ENCODE measurements around the gene TMEM129.

DNA sequence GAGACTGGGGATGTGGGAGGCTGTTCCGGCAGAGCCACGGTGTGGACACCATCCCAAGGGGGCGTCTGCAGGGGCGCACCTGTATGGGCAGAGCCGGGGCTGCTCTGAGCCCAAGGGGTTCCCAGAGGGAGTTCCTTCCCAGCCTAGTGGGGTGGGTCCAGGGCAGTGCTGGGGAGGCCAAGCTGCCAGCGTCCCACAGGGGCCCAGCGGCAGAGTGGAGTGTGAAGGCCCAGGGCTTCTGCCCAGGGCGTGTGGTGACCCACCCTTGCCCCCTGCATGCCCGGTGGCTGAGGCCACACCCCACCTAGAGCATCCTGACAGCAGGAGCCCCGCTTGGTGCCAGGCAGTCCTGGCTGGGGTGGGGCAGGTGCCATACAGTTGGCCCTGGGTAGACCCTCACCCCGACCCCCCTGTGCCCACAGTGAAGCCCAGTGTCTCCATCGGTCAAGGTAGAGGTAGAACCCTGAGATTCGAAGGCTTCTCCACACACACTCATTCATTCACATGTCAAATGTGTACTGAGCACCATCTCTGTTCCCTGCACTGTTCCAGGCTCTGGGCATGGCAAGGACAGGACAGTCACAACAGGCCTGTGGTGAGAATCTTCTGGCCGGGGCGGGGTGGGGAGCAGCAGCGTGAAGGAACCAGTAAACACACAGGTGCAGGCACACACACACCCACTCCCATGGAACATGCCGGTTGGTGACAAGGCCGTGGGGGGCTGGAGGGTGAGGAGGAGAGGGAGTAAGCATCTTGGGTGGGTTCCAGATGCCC, 29.4 kb upstream of the TMEM129 start:
- TF ChIP-seq CTCF (IDR thresholded peaks at IDR 0.05; ENCODE audit: low read depth, low read length, poor library complexity, severe bottlenecking) (no peak), EZH2phosphoT487 (IDR thresholded peaks at IDR 0.05; ENCODE audit: borderline replicate concordance, low read length) (no peak)
